HG03442 (cell line): Measurements from ENCODE around the gene LUC7L2.
"Not testable (repeated sequence)": the region's sequence is repeated elsewhere in the genome, so short reads cannot be mapped to it uniquely, and the experiment has no call there.

Source experiments
- ATAC-seq: cut with Tn5 transposase; IDR thresholded peaks from one replicate; pipeline ENCODE4 v1.9.1; 2021; ENCODE audit warnings: mild to moderate bottlenecking, moderate library complexity; ENCODE audit not compliant: unreplicated experiment

LUC7L2 gene

GRCh38 chr7:139394540-139394939 lies 34.8 kb downstream of the LUC7L2 start:
- no peak for ATAC-seq

- no peak for ATAC-seq
Observed at GRCh38 chr7:139396323-139396951, 36.7 kb downstream of the LUC7L2 start.

- no peak for ATAC-seq
Observed at GRCh38 chr7:139397192-139397591, 37.5 kb downstream of the LUC7L2 start.

GRCh38 chr7:139403601-139404000 lies 43.9 kb downstream of the LUC7L2 start:
- no peak for ATAC-seq

GRCh38 chr7:139407555-139407954 lies 47.9 kb downstream of the LUC7L2 start:
- no peak for ATAC-seq

GRCh38 chr7:139414743-139415402 lies 55.2 kb downstream of the LUC7L2 start:
- ATAC-seq = not testable (repeated sequence)

- no peak for ATAC-seq
Observed at GRCh38 chr7:139416405-139416804, 56.7 kb downstream of the LUC7L2 start.

GRCh38 chr7:139417478-139417877 lies 57.8 kb downstream of the LUC7L2 start:
- no peak for ATAC-seq

GRCh38 chr7:139421123-139421522 lies 61.4 kb downstream of the LUC7L2 start:
- ATAC-seq = no peak

GRCh38 chr7:139422126-139422525 lies 62.4 kb downstream of the LUC7L2 start:
- ATAC-seq = no peak

GRCh38 chr7:139423091-139423490 lies 63.4 kb downstream of the LUC7L2 start:
- ATAC-seq = no peak

- ATAC-seq = no peak
Observed at GRCh38 chr7:139424004-139424403, 64.3 kb downstream of the LUC7L2 start.

GRCh38 chr7:139425701-139426100 lies 66.0 kb downstream of the LUC7L2 start:
- ATAC-seq = not testable (repeated sequence)

GRCh38 chr7:139426258-139427028 lies 66.7 kb downstream of the LUC7L2 start:
- no peak for ATAC-seq

- no peak for ATAC-seq
Observed at GRCh38 chr7:139427029-139427420, 67.3 kb downstream of the LUC7L2 start.

- ATAC-seq = no peak
Observed at GRCh38 chr7:139427788-139428187, 68.1 kb downstream of the LUC7L2 start.

- not testable (repeated sequence) for ATAC-seq
Observed at GRCh38 chr7:139429735-139430134, 70.0 kb downstream of the LUC7L2 start.

- no peak for ATAC-seq
Observed at GRCh38 chr7:139430443-139430842, 70.7 kb downstream of the LUC7L2 start.

- ATAC-seq = no peak
Observed at GRCh38 chr7:139431010-139431409, 71.3 kb downstream of the LUC7L2 start.

GRCh38 chr7:139431459-139431858 lies 71.8 kb downstream of the LUC7L2 start:
- ATAC-seq = no peak

- no peak for ATAC-seq
Observed at GRCh38 chr7:139436806-139437205, 77.1 kb downstream of the LUC7L2 start.

- ATAC-seq = no peak
Observed at GRCh38 chr7:139439375-139439774, 79.7 kb downstream of the LUC7L2 start.
